HG02759 (cell line): ENCODE data around the gene VSIG10L2.
"Not testable (repeated sequence)": the region's sequence is repeated elsewhere in the genome, so short reads cannot be mapped to it uniquely, and the experiment has no call there.

Experiments
- ATAC-seq: cut with Tn5 transposase; IDR thresholded peaks from one replicate; pipeline ENCODE4 v1.9.1; 2021; ENCODE audit warnings: mild to moderate bottlenecking, moderate library complexity; ENCODE audit not compliant: unreplicated experiment

Gene VSIG10L2

DNA sequence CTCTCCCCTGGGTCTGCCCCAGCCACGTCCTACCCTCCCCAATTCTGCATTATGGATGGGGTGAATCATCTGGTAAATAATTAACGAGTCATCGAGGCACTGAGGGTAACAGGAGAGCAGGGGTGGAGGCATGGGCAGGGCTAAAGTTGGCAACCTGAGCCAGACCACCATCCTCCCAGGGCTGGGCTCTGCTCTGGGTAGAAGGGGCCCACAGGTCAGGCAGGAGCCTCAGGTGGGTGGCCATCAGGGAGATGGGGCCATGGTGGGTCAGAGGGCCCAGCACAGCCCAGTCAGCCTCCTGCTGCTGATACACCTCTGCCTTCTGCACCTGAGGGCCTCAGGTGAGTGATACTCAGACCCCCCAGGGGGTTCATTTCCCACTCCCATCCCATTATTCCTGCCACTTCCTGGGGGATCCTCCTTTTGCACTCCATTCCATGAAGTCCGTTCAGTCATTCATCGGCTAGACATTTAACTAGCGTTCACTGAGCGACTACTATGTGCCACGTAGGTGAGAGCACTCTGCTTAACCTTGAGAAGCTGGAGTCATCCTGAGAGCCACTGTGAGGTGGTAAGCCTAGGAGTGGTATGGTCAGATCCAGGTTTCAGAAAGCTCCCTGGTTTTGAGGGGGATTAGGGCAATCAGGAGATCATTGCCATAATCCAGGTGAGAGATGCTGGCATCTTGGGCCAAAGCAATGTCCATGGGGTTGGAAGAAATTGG is at the start of gene VSIG10L2:
Gene VSIG10L2 (plus strand): TSS at position 248 of the 724 bp plus-strand sequence. CDS start 12 bp downstream, at position 260.
- ATAC-seq: no peak

DNA sequence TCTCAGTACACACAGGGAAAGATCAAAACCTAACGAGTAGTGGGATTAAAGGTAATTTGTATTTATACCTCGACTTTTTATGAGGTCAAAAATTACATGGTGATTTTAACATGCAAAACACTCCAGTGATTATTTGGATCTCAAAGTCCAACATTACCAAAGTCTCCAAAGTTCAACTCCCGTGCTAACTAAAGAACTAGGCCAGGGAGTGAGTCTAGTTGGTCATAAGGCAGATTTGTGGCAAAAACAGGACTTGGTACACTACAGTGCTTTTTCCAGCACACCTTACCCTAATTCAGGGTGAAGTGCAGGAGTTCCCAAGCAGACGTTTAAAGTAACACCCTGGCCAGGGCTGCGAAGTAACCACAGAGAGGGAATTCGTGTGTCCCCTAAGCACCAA is 44.0 kb upstream of the VSIG10L2 start:
- no peak for ATAC-seq

DNA sequence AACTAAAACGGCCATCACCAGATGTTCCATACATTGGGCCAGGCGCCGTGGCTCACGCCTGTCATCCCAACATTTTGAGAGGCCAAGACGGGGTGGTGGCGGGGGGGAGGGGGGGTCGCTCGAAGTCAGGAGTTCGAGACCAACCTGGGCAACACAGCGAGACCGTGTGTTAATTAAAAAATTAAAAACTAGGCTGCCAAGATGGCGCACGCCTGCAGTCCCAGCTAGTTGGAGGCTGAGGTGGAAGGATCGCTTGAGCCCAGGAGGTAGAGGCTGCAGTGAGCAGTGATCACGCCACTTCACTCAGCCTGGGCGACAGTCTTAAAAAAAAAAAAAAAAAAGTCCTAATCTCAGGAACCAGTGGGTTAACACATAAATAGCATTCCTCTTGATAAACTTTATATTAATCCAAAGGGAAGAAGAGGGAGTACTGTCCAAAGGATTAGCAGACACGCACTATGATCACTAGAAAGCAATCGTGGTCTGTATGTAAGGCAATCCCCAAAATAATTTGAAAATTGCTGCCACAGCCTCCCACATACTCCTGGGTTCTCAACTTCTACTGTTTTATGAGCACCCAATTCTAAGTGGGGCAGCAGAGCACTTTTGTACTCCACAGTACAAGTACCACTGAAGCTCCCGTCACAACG is 43.4 kb upstream of the VSIG10L2 start:
- ATAC-seq: no peak

DNA sequence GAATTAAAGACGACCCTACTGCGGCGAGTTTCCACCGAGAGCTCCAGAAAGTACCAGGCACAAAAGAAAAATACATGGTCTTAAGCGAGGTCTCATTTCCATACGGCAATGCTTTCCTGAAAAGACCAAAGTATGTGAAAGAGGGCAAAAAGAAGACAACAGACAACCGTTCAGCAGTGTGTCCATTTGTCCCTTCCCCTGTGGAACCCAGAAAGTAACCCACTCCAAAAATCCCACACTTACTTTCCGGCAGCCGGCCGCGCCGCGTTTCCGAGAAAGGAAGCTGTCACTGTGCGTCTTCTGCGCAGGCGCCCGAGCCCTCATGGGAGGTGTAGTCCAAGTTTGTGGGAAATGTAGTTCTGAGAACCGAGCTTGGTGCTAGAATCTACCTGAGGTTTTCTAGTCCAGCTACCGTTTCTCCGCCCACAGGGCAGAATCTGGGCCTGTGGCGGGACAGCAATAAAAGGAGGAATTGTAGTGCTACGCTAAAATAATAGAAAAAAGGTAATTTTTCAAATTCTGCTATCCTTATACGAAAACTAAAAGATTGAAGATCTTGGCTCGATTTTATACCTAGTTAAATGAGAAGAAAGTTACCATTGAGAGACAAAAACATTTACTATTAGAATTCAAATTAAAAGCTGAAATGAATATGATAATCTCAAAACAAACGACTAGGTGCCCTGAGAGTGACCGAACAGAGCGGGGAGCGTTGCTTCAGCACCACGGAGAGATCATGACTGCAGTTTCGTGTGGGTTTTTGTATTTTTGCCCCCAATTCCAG is 42.7 kb upstream of the VSIG10L2 start, which contains the start of gene PUS3:
Gene PUS3 (minus strand): TSS at position 280 of the 784 bp plus-strand sequence. CDS start 6,922 bp downstream, outside the sequence.
- ATAC-seq: peak; percentile 97

DNA sequence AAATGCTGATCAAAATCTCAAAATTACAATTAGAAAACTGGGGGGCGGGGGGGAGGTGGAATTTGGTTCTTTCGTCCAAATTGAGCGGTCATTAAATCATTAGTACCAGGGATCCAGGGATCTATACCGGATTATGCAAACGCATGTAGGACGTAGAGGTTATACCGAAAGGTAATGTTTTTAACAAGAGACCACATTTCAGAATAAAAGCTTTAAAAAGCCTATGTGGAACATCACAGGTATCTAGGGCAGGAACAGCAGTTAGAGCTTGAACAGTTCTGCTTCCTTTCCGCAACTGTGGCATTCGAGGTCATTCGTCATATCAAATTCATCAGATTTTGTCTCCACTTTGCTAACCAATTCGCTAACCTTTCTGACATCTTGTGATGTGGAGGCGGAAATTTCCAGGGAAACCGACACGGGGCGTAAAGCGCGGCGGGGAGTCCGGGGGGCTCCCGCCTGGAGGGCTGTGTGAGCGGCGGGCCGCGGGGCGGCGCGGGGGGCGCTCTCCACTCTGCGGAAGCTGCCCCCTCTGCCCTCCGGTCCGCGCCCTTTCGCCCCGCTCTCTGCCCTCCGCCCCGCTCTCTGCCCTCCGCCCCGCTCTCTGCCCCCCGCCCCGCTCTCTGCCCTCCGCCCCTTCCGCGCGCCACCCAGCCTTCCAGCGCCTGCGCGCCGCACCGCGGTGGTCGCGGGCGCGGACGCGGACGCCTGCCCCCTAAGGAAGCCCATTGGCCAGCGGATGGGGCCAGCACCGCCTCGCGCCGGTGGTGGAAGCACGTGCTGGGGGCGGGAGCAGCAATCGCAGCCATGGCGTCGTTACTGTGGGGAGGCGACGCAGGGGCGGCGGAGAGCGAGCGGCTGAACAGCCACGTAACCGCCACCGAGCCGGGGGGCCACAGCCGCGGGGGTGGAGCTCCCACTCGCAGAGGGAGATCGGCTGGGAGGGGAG is 41.9 kb upstream of the VSIG10L2 start, which contains the start of gene DDX25:
Gene DDX25 (plus strand): TSS at position 798 of the 949 bp plus-strand sequence. CDS start 10 bp downstream, at position 808.
- ATAC-seq: no peak

DNA sequence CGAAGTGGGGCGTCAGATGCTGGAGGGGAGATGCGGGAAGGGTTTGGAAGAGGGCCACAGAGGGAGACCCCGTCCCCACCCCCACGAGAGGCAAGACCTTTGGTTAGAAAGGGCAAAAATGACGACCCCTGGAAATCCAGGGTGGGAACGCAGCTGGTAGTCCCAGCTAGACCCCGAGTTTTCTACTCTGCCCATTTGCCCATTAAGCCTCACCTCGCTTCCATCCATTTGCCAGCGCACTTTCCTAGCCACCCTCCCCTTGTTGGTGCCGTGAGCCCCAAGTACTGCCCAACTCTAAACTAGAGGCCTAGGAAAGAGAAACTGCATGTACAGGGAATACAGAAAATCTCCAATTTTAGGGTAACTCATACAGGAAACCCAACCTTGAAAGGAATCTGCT is 41.2 kb upstream of the VSIG10L2 start:
- no peak for ATAC-seq

DNA sequence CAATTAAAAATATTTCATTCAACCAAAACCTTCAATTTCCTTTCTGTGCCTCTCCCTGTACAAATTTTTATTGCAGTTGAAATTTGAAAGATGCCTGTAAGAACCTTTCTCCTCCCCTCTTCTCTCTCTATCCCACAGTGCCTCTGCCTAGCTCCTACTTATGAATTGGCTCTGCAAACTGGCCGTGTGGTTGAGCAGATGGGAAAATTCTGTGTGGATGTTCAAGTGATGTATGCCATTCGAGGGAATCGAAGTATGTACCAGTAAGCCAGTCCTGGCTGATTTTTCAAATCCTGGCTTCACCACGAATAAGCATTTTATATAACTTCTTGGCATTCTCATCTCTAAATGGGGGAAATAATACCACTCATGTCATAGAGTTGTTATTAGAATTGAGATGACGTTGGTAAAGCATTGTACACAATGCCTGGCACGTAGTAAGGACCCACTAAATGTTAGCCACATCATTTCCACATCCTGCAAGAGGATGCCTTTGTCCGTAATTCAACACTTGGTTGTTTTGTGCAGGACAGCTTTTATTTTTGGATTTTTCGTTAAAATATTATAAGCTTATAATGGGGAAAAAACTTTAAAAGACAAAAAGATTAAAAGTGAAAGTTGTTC is 35.5 kb upstream of the VSIG10L2 start:
- no peak for ATAC-seq

DNA sequence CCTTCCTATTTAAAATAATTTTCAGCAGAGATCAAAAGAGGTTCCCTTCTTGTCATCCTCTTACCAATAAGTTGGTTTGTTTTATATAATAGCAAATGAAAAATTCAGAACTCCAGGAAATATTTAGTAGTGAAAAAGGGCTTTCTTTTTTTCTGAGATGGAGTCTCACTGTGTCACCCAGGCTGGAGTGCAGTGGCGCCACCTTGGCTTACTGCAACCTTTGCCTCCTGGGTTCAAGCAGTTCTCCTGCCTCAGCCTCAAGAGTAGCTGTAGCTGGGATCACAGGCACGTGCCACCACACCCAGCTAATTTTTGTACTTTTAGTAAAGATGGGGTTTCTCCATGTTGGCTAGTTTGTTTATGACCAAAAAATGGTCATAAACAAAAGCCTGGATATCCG is 31.2 kb upstream of the VSIG10L2 start:
- not testable (repeated sequence) for ATAC-seq

DNA sequence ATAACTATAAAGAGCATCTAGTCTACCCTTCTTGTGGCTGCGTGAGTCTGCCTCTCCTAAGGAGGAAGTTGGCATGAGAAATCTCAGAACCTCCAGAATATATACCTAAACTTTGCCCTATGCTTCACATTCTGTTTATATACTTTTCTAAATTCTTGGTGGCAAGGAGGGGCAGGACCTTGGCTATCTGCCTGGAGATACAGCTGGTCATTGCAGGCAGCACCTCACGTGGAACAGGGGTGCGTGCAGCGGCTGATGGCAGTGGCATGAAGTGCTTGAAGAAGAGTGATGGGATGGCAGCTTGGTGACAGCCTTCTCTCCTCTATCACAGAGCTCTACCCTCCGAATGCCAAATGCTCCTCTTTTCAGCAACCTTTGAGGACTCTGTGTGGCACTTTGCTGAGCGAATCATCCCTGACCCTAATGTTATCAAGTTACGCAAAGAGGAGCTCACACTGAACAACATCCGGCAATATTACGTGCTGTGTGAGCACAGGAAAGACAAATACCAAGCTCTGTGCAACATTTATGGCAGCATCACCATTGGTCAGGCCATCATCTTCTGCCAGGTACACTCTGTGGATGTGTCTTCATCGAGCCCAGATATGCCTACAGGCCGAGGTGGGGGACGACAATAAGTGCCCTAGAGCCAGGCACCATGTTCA is 29.0 kb upstream of the VSIG10L2 start:
- no peak for ATAC-seq

DNA sequence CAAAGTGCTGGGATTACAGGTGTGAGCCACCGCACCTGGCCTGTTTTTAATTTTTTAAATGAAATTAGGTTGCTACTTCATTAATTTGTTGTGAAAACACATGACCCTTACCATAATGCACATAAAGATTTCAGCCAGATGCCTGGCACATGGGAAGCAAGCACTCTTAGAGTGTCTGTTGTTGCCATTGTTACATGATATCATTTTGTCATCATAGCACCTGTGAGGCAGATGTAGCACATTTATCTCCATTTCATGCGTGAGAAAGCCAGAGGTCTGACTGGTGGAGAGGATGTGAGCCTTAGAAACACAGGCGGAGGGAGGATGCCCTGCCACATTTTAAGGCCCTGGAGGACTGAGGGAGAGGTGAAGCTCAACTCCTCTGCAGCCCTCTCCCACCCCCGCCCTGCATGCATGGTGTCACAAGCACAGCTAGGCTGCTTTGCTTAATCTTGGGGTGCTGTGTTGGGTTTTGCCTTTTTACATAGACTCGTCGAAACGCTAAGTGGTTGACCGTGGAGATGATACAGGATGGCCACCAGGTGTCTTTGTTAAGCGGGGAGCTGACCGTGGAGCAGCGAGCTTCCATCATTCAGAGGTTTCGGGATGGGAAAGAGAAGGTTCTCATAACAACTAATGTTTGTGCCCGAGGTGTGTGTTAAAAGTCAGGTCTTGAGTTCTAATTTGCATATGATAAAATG is 27.6 kb upstream of the VSIG10L2 start:
- ATAC-seq: no peak

DNA sequence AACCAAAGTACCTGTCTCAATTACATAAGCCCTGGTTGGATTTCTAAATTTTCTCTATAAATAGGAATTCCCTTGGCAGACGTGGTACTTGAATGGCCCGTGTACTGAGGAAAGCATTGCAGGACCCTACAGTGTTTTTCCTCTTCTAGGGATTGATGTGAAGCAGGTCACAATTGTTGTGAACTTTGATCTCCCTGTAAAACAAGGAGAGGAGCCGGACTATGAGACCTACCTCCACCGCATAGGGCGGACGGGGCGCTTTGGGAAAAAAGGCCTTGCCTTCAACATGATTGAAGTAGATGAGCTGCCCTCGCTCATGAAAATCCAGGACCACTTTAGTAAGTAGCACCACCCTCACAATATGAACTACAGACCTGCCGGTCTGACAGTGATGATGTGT is 24.8 kb upstream of the VSIG10L2 start:
- no peak for ATAC-seq

DNA sequence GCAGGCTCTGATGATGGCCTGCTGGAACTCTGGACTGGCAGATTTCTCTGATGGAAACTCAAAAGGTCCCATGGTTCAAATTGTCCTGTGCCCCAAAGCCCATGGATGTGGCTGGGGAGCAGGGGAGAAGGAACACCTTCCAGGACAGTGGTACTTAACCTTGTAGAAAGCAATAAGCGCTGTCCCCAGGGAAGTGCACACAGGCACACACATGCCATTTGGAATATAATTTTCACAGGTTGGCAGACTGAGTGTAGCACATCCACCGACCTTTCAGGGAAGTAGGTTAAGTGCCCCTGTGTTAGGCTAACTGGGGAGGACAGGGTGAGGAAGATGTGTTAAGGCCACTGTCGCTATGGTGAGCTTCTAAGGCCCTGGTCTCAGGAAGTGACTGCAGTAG is 23.7 kb upstream of the VSIG10L2 start:
- no peak for ATAC-seq

DNA sequence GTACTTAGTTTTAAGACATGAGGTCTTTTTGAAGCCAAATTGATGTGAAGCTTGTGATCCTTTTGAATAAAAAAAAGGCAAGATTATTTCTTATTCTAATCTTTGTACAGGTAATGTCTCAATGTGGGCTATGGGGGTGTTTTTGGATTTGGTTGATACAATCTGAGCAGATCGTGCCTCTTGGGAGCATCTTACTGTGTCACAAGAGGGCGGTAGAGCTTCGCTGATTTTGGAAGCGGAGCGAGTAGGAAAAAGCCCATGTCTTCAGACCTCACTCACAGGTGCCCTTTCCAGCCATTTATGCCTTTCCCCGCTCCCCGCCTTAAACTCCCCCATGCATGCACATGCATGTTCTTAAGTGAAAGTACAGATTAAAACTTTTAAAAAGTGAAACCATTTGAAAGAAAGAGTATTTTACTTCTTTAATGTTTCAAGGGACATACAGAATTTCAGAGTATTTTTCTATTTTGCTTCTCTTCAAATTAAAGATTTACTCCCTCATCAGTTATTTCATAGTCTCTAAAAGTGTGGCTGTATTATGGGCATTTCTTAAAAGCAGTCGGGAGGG is 22.7 kb upstream of the VSIG10L2 start:
- peak; percentile 76 for ATAC-seq

DNA sequence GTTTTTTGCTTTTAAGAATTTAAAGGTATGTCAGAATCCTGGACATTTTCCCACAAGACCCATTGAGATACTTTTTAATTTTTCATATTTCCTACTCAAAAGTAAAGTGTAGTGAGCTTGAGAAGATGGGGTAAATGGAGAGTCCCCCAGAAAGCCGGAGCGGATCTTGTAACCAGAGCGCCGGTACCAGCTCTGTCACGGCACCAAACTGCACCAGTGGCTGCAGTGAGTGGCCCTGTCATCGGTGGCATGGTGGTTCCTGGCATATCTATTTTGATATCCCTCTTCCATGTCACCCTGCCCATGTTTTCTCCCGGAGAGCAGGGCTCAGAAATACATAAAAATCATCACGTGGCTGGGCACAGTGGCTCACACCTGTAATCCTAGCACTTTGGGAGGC is 22.2 kb upstream of the VSIG10L2 start:
- ATAC-seq: no peak

DNA sequence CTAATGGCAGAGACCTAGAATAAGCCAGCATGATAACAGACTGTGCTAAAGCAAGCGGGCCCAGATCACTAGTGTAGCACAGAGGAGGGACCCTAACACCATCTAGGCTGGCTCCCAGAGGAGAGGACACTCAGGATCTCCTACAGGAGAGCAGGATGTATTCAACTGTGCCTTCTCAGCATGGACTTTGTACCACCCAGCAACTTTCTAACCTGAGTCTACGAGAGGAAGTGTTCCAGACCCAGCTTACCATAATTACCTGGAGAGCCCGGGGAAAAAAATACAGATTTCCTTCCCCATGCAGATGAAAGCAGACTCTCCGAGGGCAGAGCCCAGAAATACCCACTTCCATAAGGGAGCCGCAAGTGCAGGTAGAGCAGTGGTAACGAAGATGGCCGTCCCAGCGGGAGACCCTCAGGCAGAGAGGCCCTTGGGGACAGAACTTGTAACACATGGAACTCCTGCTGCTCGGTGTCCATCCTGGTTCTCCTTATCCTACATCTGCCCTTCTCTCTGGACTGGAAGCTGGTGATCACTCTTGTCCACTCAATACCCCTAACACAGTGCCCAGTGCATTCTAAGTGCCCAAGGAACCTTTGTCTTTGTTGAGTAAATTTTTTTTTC is 21.3 kb upstream of the VSIG10L2 start:
- ATAC-seq: no peak

DNA sequence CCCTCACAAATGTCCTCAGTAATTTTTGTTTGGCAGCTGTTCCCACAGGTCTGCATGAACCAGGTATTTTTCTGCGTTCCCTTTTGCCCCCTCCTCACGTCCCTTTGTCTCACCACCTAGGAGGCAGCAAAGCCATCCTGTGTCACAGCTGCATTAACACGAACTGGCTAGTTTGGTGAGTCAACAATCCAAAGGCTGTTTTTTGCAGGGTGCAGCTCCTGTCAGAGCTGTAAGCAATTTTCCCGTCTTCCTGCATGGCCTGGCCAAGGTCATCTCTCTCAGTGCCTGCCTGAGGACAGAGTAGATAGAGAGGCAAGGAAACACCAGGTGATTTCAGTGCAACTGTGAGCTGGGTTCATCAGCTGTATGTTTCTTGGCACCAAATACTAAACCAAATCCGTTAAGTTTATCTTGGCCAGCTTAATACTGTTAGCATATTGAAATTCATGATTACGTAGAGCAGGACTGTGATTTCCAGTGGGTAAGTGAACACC is 20.6 kb upstream of the VSIG10L2 start:
- no peak for ATAC-seq

DNA sequence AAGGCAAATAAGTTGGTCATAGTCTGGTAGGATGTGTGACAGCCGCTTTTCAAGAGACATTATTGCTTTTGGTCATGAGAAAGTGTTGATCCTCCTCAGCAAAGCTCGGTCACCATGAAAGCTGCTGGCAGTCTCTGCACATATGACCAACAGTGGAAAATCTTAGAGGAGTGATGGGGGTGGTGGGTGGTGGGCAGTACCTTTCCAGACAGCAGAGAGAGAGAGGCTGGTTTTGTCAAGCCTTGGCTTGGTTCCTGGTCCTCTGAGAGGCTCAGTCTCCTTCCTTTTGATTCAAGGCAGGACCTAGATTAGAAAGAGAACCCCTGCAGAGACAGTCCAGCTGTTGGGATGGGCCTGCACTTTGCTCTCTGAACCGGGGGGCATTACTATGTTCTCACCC is 20.0 kb upstream of the VSIG10L2 start:
- no peak for ATAC-seq

DNA sequence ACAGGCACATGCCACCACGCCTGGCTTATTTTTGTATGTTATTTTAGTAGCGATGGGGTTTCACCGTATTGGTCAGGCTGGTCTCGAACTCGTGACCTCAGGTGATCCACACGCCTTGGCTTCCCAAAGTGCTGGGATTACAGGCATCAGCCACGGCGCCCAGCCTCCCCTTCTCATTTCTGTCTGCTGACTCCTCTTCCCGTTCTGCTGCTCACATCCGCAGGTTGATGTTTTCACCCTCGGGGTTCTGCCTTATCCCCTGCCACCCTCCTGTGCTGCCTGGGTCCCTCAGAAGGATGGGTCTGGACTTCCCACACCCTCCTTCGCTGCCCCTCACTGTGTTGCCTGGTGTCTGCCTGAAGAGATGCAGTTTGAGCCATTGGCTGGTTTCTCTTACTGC is 19.2 kb upstream of the VSIG10L2 start:
- no peak for ATAC-seq
